HG02610 (cell line): ENCODE measurements around the gene NOC3L.

ENCODE experiments used
- ATAC-seq: cut with Tn5 transposase; IDR thresholded peaks from one replicate; pipeline ENCODE4 v1.9.1; 2021; ENCODE audit warnings: mild to moderate bottlenecking, moderate library complexity; ENCODE audit not compliant: unreplicated experiment

NOC3L gene

DNA sequence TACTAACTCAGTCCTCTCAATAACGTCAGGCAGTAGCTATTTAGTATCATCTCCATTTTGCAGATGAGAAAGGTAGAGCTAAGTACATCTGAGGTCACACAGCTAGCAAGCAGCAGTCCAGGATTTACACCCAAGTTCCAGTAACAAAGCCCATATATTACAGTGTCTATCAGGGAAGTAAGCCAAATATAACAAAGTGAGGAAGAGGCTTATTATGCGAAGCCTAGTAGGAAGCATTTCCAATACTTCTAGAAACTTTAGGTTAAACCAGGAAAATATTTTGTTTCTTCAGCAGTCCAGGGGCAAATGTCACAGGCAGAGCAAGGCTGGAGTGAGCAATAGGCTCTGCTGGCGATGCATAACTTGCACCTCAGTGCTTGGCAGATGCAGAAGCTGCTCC lies 53.9 kb downstream of the NOC3L start:
- ATAC-seq: no peak

DNA sequence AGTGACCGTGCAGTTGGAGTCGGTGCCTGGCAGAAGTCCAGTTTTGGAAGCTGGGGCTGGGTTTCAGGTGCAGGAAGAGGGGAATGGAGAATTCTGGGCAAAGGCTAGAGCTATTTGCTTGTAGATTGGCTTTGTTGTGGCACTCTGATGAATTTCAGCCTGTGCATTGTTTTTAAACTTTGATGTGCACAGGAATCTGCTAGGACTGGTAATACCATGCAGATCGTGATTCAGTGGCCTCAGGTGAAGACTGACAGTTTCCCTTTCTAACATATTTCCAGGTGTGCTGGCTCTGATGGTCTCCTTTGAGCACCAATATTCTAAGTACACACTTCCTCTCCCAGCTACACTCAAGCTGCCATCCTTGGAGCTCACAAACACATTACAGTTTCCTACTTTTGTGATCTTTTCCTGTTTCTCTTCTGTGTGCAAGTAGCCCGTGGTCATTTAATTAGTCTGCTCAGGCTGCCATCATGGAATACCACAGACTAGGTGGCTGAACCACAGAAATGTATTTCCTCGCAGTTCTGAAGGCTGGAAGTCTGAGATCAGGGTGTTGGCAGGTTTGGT lies 55.6 kb downstream of the NOC3L start:
- ATAC-seq: no peak

DNA sequence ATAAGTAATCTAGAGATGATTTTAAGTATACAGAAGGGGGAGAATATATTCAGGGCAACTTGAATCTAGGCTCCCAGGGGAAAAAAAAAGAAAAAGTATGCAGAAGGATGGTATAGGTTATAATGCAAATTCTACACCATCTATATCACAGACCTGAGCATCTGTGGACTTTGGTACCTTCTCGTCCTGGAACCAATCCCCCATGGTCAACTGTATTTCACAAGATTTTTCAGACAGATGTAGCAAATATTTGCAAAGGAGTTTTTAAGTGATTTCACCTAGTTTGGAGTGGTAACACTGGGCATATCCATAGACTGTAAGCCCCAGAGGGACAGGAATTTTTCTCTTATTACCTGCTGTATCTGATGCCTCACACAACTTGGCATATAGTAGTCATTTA lies 58.8 kb downstream of the NOC3L start:
- no peak for ATAC-seq

DNA sequence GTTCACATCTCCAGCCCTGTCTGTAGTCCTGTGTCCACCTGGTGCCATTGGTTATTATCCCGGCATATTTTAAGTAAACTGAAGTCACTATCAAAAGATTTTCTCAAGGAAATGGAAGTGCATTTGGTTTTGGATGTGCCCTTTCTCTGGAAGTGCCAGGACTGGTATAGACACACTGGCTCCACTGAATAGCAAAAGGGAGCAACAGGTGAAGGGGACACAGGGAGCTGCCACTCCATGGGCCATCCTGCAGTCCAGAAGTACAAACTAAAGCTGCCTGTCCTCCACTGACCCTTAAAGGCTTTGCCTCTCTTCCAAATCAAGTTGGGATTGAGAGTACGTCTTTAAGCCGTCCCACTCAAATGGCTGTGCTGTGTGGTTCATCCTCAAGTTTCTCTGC lies 62.7 kb downstream of the NOC3L start:
- no peak for ATAC-seq

DNA sequence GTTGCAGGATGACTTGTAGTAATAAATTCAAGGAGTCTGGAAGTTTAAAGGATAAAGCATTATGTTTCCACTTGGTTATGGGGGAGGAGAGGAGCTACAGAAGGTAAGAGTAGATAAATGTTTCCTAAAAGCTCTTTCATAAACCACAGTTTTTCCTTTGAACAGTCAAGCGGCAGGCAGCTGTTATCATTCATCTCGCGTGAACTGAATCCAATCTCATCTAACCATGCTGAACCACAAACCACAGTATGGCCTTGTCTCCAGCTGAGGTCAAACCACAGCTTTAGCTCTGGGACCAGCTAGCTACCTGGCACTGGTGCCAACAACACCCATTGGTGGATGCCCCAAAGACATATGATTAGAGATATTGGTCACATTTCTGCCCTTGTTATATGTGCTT lies 63.3 kb downstream of the NOC3L start:
- peak; percentile 58 for ATAC-seq

DNA sequence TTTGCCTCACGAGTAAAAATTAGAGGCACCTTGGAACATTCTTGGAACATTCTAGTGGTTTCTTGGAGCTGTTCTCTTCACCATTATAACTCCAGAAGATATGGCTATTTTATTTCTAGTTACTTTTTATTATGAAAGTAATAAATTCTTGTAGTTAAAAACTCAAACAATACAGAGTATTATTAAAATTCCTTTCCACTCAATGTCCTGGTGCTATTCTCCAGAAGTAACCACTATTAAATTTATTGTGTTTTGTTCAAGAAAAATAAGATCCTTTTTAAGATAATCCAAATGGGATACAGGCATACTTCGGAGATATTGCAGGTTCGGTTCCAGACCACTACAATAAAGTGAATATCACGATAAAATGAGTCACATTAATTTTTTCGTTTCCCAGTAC lies 68.6 kb downstream of the NOC3L start:
- no peak for ATAC-seq

DNA sequence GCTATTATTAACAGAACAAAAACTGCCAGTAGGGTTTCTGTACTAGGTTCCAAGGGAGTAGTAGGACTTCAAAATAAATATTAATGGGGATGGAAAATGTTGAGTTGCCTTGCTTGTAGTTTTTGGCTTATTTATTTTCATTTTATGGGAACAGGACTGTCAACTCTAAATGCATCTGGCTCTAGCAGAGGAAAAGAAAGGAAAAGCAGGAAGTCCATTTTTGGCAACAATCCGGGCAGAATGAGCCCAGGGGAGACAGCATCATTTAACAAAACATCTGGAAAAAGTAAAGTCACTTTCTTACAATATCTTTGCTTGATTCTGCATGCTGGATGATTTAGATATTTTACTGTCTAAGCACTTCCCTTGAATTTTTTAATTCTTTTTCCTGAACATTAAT lies 69.4 kb downstream of the NOC3L start:
- no peak for ATAC-seq

DNA sequence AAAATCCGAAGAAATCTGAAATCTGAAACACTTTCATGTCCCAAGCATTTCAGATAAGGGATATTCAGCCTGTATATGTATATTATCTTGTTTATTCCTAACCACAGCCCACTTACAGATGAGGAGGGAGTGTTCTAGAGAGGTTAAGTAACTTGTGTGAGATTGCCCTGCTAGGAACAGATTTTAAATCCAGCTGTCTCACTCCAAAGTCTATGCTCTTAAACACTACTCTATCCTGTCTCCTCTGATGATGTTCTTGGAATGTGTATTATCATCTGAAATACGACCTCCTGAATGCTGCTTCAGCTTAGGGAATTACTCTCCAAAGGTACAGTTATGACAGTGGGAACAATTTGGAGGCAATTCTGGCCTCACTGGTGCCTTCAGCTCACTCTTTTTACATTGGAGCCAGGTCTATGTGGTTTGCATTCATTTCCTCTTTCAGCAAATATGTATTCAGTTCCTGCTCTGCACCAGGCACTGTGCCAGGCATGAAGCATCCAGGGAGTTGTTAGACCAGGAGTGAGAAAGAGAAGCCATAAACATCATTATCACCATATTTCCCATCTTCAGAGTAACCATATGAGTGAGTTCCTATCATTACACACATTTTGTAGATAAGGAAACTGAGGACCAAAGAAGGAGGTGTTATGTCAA lies 70.2 kb downstream of the NOC3L start:
- ATAC-seq: no peak

DNA sequence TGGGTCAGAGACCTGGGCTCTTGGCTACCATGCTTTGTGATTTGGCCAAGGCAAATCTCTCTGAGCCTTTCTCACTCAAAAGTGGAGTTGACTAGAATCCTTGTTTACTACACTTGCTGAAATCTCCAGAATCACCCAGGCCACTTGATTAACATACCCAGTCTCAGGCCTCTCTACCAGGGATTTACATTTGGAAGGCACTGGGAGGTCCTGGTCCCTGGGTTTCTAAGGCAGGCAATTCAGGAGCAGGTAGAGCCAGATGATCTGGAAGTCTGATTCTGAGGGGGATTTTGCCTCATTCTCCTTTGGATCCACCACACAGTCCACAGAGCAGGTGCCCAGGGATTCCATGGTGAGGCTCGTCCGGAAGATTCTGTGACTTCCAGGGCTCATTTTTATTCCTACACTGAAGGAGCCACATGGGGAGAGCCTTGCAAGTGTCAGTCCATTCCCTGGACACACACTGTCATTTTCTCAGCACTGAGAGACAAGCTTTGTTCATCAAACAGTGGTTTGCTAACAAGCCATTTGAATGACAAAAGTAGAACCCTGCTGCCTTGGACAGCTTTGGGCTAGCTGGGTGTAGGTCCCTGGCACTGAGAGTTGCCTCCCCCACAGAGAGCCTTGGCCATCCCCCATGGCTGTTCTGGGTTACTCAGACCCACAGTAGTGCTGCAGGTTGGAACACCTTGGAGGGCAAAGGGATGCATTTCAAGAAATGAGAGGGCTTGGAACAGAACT lies 74.2 kb downstream of the NOC3L start:
- no peak for ATAC-seq

DNA sequence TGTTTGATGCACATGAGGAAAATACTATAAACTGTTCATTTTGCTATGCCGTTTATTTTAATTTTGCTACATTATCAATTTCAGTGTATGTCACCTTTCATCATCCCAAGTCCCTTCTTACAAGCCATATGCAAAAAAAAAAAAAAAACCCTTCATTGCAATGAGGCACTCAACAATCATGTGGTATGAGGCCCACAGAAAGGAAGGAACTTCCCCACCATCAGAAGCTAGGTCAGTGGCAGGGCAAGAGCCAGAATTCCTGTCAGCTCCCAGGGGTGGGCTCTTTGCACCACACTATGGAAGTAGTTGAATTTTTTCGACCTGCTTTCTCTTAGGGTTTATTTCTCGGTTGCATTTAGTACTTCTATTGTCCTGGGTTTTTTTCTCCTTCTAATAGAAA lies 75.4 kb downstream of the NOC3L start:
- ATAC-seq: no peak

DNA sequence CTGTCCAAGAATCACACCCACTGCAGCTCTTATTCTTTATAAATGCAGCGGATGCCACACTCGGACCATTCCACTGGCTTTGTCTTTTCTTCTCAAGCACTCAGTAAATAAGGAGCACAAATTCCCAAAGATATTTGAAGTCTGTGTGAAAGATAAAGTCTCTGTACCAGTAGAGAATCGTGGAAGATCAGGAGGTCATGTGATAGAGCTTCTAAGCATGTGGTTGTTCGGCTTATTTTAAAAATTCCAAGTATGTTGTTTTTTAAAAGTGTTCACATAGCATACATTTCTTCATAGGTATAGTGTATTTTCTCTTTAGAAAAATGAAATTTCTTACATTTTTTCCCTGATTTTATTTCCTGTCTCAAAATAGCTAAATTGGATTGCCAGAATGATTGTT lies 75.8 kb downstream of the NOC3L start:
- ATAC-seq: no peak

DNA sequence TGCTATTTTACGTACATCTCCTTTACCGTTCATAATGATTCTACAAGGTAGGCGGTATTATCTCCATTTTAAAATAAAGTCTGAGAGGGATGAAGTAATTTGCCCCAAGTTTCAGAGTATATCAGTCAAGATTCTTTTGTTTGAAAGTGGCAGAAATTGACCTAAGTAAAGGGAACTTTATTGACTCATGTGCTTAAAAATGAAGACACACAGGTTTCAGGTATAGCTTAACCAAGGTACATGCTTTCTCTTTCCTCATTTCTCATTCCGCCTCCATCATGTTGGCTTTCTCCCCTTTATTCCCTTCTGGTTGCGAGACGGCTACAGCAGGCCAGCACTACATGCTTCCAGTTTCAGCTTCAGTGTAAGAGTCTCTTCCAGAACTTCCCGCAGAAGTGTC lies 77.5 kb downstream of the NOC3L start:
- no peak for ATAC-seq
